HCT116 (cell line): ENCODE results near the gene BEND4. TPM values are rescaled to one million over a fixed set of nuclear protein-coding genes. Genes with fewer than 3 reads are reported as not detected.

Experiments
- ATAC-seq: fragments of 200-7000 bp; cut with Tn5 transposase; 2 replicates; pipeline ENCODE4 v1.9.1; 2020; ENCODE audit warnings: mild to moderate bottlenecking, moderate library complexity
- BruUV-seq: library from RNA; stranded (reverse); fragments of 400-500 nt; replicated peaks from 2 replicates; lab custom pipeline; 2021; lab: Mats Ljungman, UMichigan
- CTCF ChIA-PET: fragments of 300-600 bp; sonication (Branson Sonifier 250); formaldehyde crosslinking; loops from one replicate; lab custom pipeline; 2021; ENCODE audit warnings: antibody characterized with exemption; lab: Charles Lee
- POLR2A ChIA-PET: fragments of 300-600, 350-600 bp; sonication (Branson Sonifier 250); formaldehyde crosslinking; loops from one replicate; lab custom pipeline; 2021; ENCODE audit warnings: antibody characterized with exemption; lab: Charles Lee
- RAD21 ChIA-PET, 2 experiments: fragments of 300-600 bp; sonication (Branson Sonifier 250); formaldehyde crosslinking; loops; one replicate each; lab custom pipeline; 2023; ENCODE audit warnings: low total read pairs in 2 of 2; ENCODE audit not compliant: uncharacterized antibody in 2 of 2, unreplicated experiment in 2 of 2, low non-redundant PET in 1 of 2; lab: Charles Lee
- DNase-seq: peaks from one replicate; pipeline ENCODE4 v3.0.0-alpha.2; 2010; ENCODE audit warnings: low read depth, low spot score
- H2AFZ ChIP-seq: fragments of 200-600 bp; shearing (Covaris generic), sonication (generic); 2 replicates; pipeline ENCODE4 v1.6.1; 2017; ENCODE audit warnings: low read depth, mixed run types, mixed read lengths, antibody characterized with exemption, low read length; ENCODE audit not compliant: poor library complexity, severe bottlenecking
- H3K27ac ChIP-seq: 2 replicates; pipeline ENCODE4 v1.5.1; 2012; ENCODE audit warnings: low read depth, low read length
- H3K27me3 ChIP-seq: fragments of 200-600 bp; sonication (generic); 2 replicates; pipeline ENCODE4 v1.6.1; 2016; ENCODE audit warnings: mixed run types, low read length, mixed read lengths; ENCODE audit not compliant: insufficient read depth
- H3K36me3 ChIP-seq, 2 experiments: fragments of 200-500 bp in 1 of 2; fragments of 200-600 bp in 1 of 2; sonication (Bioruptor generic) in 1 of 2; sonication (generic) in 1 of 2; 2 replicates each; pipeline versions ENCODE4 v1.5.1 to v1.6.1; 2014 to 2016; ENCODE audit warnings: low read length in 2 of 2, inconsistent platforms in 1 of 2, mixed read lengths in 1 of 2, mixed run types in 1 of 2; ENCODE audit not compliant: insufficient read depth in 2 of 2, control insufficient read depth in 1 of 2
- H3K4me1 ChIP-seq, 2 experiments: fragments of 200-600 bp in 1 of 2; sonication (generic) in 1 of 2; 2 replicates each; pipeline versions ENCODE4 v1.5.1 to v1.6.1; 2012 to 2017; ENCODE audit warnings: low read length in 2 of 2, inconsistent platforms in 1 of 2, mild to moderate bottlenecking in 1 of 2, mixed read lengths in 1 of 2, mixed run types in 1 of 2, moderate library complexity in 1 of 2; ENCODE audit not compliant: insufficient read depth in 2 of 2, control insufficient read depth in 1 of 2
- H3K4me2 ChIP-seq: fragments of 200-600 bp; sonication (generic); 2 replicates; pipeline ENCODE4 v1.6.1; 2017; ENCODE audit warnings: mixed run types, low read length, mixed read lengths
- H3K4me3 ChIP-seq, 2 experiments: fragments of 200-600 bp in 1 of 2; sonication (generic) in 1 of 2; replicated peaks in 1 of 2; 2 replicates each; pipeline ENCODE4 v1.5.1; 2011 to 2016; ENCODE audit warnings: low read length in 2 of 2, control low read depth in 1 of 2, low read depth in 1 of 2, mild to moderate bottlenecking in 1 of 2, mixed read lengths in 1 of 2, mixed run types in 1 of 2
- H3K79me2 ChIP-seq: fragments of 200-600 bp; sonication (generic); 2 replicates; pipeline ENCODE4 v1.6.1; 2017; ENCODE audit warnings: mild to moderate bottlenecking, mixed run types, low read length, moderate library complexity, mixed read lengths; ENCODE audit not compliant: insufficient read depth
- H3K9ac ChIP-seq: fragments of 200-600 bp; sonication (generic); 2 replicates; pipeline ENCODE4 v1.6.1; 2016; ENCODE audit warnings: low read length, mixed read lengths
- H3K9me2 ChIP-seq: fragments of 200-600 bp; sonication (generic), shearing (Covaris generic); 2 replicates; pipeline ENCODE4 v1.6.1; 2017; ENCODE audit warnings: mixed run types, mild to moderate bottlenecking, moderate library complexity; ENCODE audit not compliant: insufficient read depth
- H3K9me3 ChIP-seq, 2 experiments: fragments of 200-500 bp in 1 of 2; fragments of 200-600 bp in 1 of 2; sonication (Bioruptor generic) in 1 of 2; sonication (generic) in 1 of 2; 2 replicates each; pipeline ENCODE4 v1.6.1; 2014 to 2017; ENCODE audit warnings: low read length in 2 of 2, mixed read lengths in 2 of 2, inconsistent platforms in 1 of 2, low read depth in 1 of 2, mild to moderate bottlenecking in 1 of 2, mixed run types in 1 of 2, moderate library complexity in 1 of 2; ENCODE audit not compliant: control insufficient read depth in 1 of 2, insufficient read depth in 1 of 2
- H4K20me1 ChIP-seq: fragments of 200-600 bp; sonication (generic), shearing (Covaris generic); 2 replicates; pipeline ENCODE4 v1.6.1; 2017; ENCODE audit warnings: mixed run types, mild to moderate bottlenecking, moderate library complexity; ENCODE audit not compliant: insufficient read depth
- ATF3 ChIP-seq: IDR thresholded peaks from 2 replicates; pipeline ENCODE4 v1.6.1; 2012
- CEBPB ChIP-seq: IDR thresholded peaks from 2 replicates; pipeline ENCODE4 v1.6.1; 2012; ENCODE audit warnings: low read depth
- FOSL1 ChIP-seq: IDR thresholded peaks from 2 replicates; pipeline ENCODE4 v1.6.1; 2012; ENCODE audit warnings: low read depth
- JUND ChIP-seq: IDR thresholded peaks from 2 replicates; pipeline ENCODE4 v1.6.1; 2012
- POLR2AphosphoS5 ChIP-seq: IDR thresholded peaks from 2 replicates; pipeline ENCODE4 v1.6.1; 2011; ENCODE audit warnings: mild to moderate bottlenecking, low read depth, low read length, moderate library complexity
- SIN3A ChIP-seq: IDR thresholded peaks from 2 replicates; pipeline ENCODE4 v1.6.1; 2012; ENCODE audit warnings: low read depth
- YY1 ChIP-seq: IDR thresholded peaks from 2 replicates; pipeline ENCODE4 v1.6.1; 2011; ENCODE audit warnings: low read length, low read depth, moderate library complexity, mild to moderate bottlenecking; ENCODE audit not compliant: insufficient replicate concordance; ENCODE audit errors: extremely low read depth
- intact Hi-C: fragments of 100-400 bp; cut with micrococcal nuclease; formaldehyde crosslinking; loops from 2 replicates; pipeline ENCODE4 v1.10.0; 2022
- total RNA-seq: library from RNA; stranded (reverse); gene quantifications from one replicate; pipeline ENCODE4 v1.2.1, GENCODE V29; 2021; ENCODE audit not compliant: unreplicated experiment

Gene BEND4
- total RNA-seq, 1 experiment from 2014 or later, result 0.05 TPM

- ChIA-PET CTCF (no interaction called here), RAD21 (no interaction called here)
- Histone ChIP-seq H3K4me2 (no peak overlapping the region), H3K9me3 (no peaks in the 10 kb centered on the region), H4K20me1 (no peaks in the 10 kb centered on the region), H3K79me2 (no peaks in the 10 kb centered on the region), H3K4me3 (no peak overlapping the region), H2AFZ (no peak overlapping the region)
- ATAC-seq, result no peak
- intact Hi-C loops, result no loop called here
- TF ChIP-seq POLR2AphosphoS5 (no peak), YY1 (no peak), CEBPB (no peak), SIN3A (no peak), FOSL1 (no peak)
- TF ChIP-seq, all 23 proteins: peak for 0
- POLR2A ChIA-PET, result no interaction called here
- Histone ChIP-seq H3K9ac (no peak overlapping the region), H3K9me2 (no peaks in the 10 kb centered on the region), H3K4me1 (no peaks in the 10 kb centered on the region), H3K36me3 (no peaks in the 10 kb centered on the region), H3K27me3 (peaks cover 6% of the 10 kb centered on the region; the same call in 1 of the 2 replicates), H3K27ac (no peak overlapping the region)
- DNase-seq, result no peak
- BruUV-seq, result no TSS peak
Observed at GRCh38 chr4:42104521-42104920, 47.9 kb downstream of the BEND4 start.

GRCh38 chr4:42101446-42101975 lies 50.9 kb downstream of the BEND4 start:
- intact Hi-C loops, result no loop called here
- CTCF ChIA-PET, result no interaction called here
- peak; percentile 21 for DNase-seq

More at GRCh38 chr4:42101446-42101975, 50.9 kb downstream of the BEND4 start:
- no TSS peak for BruUV-seq
- Histone ChIP-seq H3K27me3 (no peaks in the 10 kb centered on the region), H2AFZ (no peak overlapping the region), H3K79me2 (no peaks in the 10 kb centered on the region), H3K9ac (no peak overlapping the region), H3K4me1 (no peaks in the 10 kb centered on the region), H3K36me3 (no peaks in the 10 kb centered on the region), H3K4me2 (no peak overlapping the region), H3K9me2 (no peaks in the 10 kb centered on the region), H3K9me3 (no peaks in the 10 kb centered on the region), H4K20me1 (no peaks in the 10 kb centered on the region), H3K27ac (no peak overlapping the region), H3K4me3 (no peak overlapping the region)
- TF ChIP-seq JUND, result 0 out of 2 replicates have a peak, but pooled peaks have one; percentile 18
- TF ChIP-seq ATF3, result no peak
- POLR2A ChIA-PET, result no interaction called here
- RAD21 ChIA-PET, result no interaction called here
- ATAC-seq, result peak; percentile 64; the same call in 1 of the 2 replicates
